GM12892 (cell line): ENCODE data around the gene ASIP.

Source experiments
- POLR2A ChIP-seq: IDR thresholded peaks from 2 replicates; pipeline ENCODE4 v1.6.1; 2011; ENCODE audit warnings: low read depth, low read length, control low read depth
- POLR2AphosphoS5 ChIP-seq: IDR thresholded peaks from 2 replicates; pipeline ENCODE4 v1.6.1; 2011; ENCODE audit warnings: low read depth, low read length, control low read depth
- TAF1 ChIP-seq: IDR thresholded peaks from 2 replicates; pipeline ENCODE4 v1.6.1; 2011; ENCODE audit warnings: low read depth, mild to moderate bottlenecking, control low read depth, low read length, borderline replicate concordance

DNA sequence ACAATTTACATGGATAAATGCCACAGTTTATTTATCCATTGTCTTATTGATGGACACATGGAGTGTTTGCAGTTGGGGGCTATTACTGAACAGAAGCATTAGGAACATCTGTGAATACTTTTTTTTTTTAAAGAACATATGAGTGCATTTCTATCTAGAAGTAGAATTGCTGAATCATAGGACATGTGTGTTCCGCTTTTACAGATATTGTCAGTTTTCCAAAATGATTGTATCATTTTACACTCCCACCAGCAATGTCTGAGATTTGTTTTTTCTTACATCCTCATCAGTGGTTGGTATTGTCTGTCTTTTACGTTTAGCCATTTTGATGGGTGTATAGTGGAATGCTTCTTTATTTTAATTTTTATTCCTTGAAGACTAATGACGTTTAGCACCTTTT lies 42.0 kb upstream of the ASIP start:
- TF ChIP-seq POLR2AphosphoS5: no peak
- TF ChIP-seq POLR2A: no peak
- TF ChIP-seq TAF1: no peak
